Esophagus mucosa (tissue), 1 donor: ENCODE results near the gene TMEM101. TPM values are rescaled to one million over a fixed set of nuclear protein-coding genes. Genes with fewer than 3 reads are reported as not detected.
A peak's percentile ranks its signal among the peaks of the same experiment; 100 is the strongest.
"Not testable (repeated sequence)": the region's sequence is repeated elsewhere in the genome, so short reads cannot be mapped to it uniquely, and the experiment has no call there.

Experiments
- ATAC-seq: fragments of 200-7000 bp; cut with Tn5 transposase; one replicate; pipeline ENCODE4 v1.9.1; 2020
- total RNA-seq: library from RNA; stranded (reverse); gene quantifications from one replicate; pipeline ENCODE4 v1.2.4, GENCODE V29; 2023
- donor health status: DM: yes; HTN: yes; CAD: no.

TMEM101 gene
- 23.2 TPM for total RNA-seq

GRCh38 chr17:44014437-44015172 is at the start of gene TMEM101:
Gene TMEM101 (minus strand): TSS chr17:44014963. CDS start chr17:44014952, 11 bp downstream.
- ATAC-seq = peak; percentile 84

GRCh38 chr17:44063704-44064639 is 49.2 kb upstream of the TMEM101 start:
- ATAC-seq = no peak

GRCh38 chr17:44062871-44063270 is 48.1 kb upstream of the TMEM101 start:
- ATAC-seq = no peak

GRCh38 chr17:44061446-44061845 is 46.7 kb upstream of the TMEM101 start:
- ATAC-seq = no peak

GRCh38 chr17:44059101-44059892 is 44.5 kb upstream of the TMEM101 start:
- ATAC-seq = no peak

- ATAC-seq = no peak
These were observed 38.5 kb upstream of the TMEM101 start for GRCh38 chr17:44053125-44053872.

- no peak for ATAC-seq
These were observed 34.7 kb upstream of the TMEM101 start for GRCh38 chr17:44049294-44050060.

GRCh38 chr17:44046893-44047292 is 32.1 kb upstream of the TMEM101 start:
- ATAC-seq = not testable (repeated sequence)

GRCh38 chr17:44045486-44045885 is 30.7 kb upstream of the TMEM101 start:
- no peak for ATAC-seq

GRCh38 chr17:44044071-44044470 is 29.3 kb upstream of the TMEM101 start:
- peak; percentile 24 for ATAC-seq

GRCh38 chr17:44043272-44043696 is 28.5 kb upstream of the TMEM101 start:
- no peak for ATAC-seq

- peak; percentile 43 for ATAC-seq
These were observed 25.3 kb upstream of the TMEM101 start for GRCh38 chr17:44039829-44040635.

GRCh38 chr17:44038604-44039011 is 23.8 kb upstream of the TMEM101 start:
- no peak for ATAC-seq

GRCh38 chr17:44037471-44037870 is 22.7 kb upstream of the TMEM101 start:
- no peak for ATAC-seq

GRCh38 chr17:44034688-44035087 is 19.9 kb upstream of the TMEM101 start:
- ATAC-seq = not testable (repeated sequence)

GRCh38 chr17:44033861-44034408 is 19.2 kb upstream of the TMEM101 start:
- no peak for ATAC-seq

- no peak for ATAC-seq
These were observed 15.7 kb upstream of the TMEM101 start for GRCh38 chr17:44030482-44030881.

- no peak for ATAC-seq
These were observed 15.0 kb upstream of the TMEM101 start for GRCh38 chr17:44029736-44030135.

- no peak for ATAC-seq
These were observed 10.1 kb upstream of the TMEM101 start for GRCh38 chr17:44024853-44025252.

- ATAC-seq = peak; percentile 30
These were observed 9.5 kb upstream of the TMEM101 start for GRCh38 chr17:44024271-44024663.
